CD4-positive, alpha-beta T cell treated with Interleukin-6 at 100 ng/mL for 8 hours (primary cell): ENCODE measurements around the gene RRP1.
A peak's percentile ranks its signal among the peaks of the same experiment; 100 is the strongest.

ENCODE experiments used
- DNase-seq: peaks from one replicate; pipeline ENCODE4 v3.0.0-alpha.2; 2020; ENCODE audit warnings: mixed read lengths, low spot score

The RRP1 gene

DNA sequence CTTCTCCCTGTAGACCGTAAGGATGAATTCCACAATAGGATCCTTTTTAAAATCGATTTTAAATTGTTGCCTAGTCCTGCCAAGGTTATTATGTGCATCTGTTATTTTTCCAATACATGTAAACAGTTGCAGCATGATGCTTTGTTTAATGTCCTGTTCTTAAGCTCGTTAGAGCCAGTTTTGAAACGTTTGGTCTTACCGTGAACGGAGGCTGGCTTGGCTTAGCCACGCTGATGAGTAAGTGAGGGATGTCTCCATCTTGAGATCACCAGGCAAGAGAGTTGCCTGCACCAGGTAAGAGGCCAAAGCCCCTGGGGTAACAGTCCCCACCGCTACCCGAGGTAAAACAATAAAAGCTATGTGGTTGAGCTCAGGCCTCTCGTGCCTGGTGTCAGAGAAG lies 30.6 kb upstream of the RRP1 start:
- no peak for DNase-seq

DNA sequence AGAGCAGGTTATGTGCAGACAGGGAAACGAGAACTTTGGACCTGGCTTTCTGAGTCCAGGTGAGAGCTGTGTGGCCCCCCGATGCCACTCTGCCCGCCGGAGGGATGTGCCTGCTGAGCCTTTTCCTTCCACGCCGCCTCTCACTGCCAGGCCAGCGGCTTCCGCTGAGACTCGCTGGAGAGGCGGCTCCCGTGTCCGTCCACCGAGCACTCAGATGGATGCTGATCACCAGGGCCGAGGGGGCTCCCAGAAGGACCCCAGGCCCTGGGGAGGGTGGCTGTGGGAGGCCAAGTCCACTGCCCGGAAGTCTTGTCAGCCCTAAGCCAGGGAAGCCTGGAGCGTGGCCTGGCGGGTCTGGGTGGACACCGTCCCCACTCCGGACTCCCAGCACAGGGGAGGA lies 29.7 kb upstream of the RRP1 start:
- no peak for DNase-seq

DNA sequence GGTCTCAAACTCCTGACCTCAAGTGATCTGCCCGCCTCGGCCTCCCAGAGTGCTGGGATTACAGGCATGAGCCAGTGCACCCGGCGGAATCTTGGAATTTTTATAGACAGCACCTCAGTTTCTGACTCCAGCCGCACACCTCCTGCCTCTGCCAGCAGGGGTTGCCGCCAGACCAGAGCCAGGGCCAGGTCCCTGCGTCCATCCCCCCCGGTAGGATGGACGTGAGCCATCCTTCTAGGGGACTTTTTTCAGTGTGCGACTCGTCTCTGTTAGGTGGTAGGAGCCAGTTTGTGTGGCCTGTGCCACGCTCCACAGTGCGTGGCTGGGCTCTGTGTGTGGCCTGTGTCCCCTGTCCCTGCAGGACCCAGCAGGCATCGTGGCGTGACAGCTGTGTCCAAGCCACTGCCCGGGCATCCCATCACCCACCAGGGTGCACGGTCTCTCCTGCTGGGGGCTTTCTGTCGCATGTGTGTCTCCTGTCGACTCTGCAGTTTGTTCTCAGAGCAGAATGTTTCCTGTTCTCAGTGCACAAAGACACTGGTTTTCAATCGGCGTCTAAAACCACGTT lies 28.9 kb upstream of the RRP1 start:
- no peak for DNase-seq

DNA sequence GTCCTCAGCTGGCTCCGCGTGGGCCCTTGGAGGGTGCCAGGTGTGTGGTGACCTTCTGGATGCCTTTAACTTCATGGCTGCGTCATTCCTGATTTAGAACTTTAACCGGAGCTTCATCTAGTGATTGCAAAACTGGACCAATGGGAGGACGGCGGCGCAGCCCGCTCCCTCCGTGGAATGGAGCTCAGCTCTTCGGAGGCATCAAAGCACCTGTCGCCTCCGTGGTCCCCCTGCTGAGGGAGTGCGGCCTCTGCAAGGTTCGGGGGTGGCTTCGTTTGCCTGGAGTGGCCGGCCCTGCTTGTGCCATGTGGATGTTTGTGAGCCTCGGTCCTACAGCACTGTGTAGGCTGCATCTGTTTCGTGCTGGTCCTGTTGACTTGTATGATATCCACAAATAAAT lies 27.5 kb upstream of the RRP1 start:
- no peak for DNase-seq

DNA sequence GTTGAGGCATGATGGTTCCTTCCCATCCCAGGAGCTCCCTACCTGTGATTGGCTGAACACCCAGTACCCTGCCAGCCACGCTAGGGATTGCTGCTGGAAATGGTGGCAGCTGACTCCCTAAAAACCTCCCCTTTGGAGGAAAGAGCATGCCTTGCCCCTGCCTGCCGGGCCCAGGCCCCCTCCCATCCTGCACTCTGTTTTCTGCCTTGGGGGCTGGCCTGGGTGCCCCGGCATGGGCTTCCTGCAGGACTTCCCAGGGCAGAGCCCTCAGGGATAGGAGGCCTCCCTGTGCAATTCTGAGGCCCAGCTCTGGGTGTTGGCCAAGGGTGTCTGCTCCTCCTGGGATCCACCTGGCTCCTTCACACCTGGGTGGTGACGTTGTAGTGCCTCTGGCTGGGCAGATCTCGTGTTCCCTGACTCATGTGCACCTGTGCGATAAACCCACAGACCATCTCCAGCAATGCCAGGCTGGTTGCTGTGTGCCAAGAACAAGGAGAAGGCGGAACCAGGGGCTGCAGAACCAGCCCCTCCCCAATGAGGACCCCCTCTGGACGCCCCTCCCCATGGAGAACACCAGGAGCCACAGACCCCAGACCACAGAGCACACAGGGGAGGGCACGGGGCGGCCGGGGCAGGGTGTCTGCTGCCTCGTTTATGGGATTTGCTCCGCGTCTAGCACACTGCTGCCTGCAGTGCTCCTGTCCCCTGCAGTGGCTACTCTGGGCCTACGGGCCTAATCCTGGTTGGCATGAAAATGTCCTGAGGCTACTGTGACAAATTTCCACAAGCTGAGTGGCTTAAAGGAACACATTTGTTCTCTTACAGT lies 26.9 kb upstream of the RRP1 start:
- DNase-seq = no peak

DNA sequence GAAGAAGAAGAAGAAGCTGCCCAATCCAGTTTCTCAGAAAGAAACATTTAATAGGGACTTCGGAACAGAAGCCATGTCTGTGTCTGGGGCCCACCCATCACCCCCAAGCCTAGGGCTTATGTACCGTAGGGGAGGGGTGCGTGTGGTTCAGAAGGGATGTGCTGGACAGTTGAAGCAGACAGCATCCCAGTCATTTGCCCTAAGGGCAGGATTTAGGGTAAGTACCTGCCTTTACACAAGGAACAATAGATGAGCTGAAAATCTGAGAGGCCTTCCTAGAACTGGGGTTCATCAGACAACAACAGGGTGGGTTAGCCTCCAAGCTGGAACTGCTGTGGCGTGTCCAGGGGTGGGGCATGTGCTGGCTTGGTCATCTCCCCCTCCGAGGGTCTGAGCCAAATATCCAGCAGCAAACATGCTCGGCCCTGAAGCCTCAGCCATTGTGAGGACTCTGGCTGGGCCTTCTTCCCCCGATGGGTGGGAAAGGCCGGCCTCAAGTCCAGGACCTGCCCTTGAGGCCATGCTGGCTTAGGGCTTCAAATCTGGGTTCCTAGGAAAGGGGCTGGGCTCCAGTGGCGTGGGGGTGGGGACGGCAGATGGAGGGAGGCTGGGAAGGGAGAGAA lies 25.4 kb upstream of the RRP1 start:
- no peak for DNase-seq

DNA sequence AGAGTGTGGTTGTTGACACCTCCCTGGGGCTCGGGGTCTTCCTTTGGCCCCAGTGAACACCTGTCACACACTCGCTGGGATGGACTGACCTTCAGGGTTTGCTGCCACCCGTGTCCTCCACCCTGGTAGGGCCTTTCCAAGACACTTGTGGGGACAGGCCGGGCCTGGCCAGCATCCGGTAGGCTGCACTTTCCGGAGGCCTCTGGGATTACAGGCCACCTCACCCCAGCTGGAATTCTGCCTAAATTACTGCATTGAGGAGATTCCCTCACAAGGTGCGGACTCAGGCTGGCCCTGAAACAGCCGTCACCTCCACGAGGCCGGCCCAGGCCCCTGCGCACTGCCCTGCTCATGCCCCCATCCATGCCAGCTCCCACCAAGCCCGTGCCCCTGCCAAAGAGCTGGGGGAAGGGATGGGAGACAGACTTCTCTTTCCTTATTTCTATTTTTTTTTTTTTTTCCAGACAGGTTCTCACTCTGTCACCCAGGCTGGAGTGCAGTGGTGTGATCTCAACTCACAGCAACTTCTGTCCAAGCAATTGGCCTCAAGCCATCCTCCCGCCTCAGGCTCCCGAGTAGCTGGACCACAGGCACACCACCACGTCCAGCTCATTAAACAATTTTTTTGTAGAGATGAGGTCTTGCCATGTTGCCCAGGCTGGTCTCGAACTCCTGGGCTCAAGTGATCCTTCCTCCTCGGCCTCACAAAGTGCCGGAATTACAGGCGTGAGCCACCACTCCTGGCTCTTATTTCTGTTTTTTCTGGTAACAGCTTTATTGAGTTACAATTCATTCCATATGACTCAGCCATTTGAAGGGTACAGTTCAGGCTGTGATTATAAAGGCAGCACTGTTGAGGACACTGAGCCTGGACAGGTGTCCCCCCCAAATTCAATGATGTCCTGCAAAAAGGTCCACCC lies 24.5 kb upstream of the RRP1 start:
- DNase-seq = no peak

DNA sequence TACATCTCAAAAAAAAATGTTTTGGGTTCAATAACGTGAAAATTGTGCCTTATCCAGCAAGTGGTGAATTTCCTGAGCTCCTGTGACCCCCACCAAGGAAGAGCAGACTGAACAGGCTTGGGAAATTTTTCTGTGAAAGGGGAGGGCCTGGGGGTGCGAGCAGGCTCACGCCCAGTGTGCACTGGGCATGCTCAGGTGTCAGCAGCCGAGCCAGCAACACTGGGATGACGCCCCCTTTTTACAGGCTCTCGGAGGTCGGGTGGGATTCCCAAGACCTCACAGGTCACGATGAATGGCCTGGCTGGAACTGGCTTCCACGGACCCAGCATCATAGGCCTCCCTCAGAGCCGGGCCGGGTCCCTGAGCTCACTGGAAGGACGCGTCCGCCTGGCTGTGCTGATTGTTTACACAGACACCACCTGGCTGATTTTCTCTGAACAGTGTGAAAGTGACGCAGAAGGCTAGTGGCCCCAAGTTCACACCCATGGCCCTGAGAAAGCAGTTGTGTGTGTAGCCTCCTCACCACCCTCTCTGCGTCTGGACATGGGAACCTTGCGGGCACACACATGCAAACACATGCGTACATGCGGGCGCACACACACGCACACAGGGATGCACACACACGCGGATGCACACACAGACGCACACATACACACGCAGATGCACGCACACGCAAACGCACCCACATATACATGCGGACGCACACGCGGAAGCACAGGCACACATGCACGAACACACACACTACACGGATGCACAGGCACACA lies 22.5 kb upstream of the RRP1 start:
- DNase-seq = no peak

DNA sequence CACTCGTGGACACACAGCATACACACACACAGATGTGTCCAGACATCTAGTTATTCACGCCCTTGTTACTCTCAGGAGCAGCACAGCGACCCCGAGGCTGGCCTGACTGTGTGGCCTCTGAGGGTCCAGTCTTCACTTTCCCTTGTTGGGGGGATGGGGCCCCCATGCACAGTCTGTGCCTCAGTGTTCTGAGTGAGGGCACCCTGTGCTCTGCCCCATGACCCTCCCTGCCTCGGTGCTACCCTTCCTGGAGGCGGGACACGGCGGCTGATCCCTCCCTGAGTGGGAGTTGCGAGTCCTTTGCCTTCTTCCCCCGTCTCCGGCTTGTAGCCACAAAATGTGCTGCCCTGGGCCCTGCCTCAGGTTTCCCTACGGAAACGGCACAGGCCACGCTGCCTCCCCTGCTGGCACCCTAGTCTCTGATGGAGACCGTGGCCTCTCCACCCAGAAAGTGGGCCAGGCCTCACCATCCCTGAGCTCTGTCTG lies 21.8 kb upstream of the RRP1 start:
- no peak for DNase-seq

DNA sequence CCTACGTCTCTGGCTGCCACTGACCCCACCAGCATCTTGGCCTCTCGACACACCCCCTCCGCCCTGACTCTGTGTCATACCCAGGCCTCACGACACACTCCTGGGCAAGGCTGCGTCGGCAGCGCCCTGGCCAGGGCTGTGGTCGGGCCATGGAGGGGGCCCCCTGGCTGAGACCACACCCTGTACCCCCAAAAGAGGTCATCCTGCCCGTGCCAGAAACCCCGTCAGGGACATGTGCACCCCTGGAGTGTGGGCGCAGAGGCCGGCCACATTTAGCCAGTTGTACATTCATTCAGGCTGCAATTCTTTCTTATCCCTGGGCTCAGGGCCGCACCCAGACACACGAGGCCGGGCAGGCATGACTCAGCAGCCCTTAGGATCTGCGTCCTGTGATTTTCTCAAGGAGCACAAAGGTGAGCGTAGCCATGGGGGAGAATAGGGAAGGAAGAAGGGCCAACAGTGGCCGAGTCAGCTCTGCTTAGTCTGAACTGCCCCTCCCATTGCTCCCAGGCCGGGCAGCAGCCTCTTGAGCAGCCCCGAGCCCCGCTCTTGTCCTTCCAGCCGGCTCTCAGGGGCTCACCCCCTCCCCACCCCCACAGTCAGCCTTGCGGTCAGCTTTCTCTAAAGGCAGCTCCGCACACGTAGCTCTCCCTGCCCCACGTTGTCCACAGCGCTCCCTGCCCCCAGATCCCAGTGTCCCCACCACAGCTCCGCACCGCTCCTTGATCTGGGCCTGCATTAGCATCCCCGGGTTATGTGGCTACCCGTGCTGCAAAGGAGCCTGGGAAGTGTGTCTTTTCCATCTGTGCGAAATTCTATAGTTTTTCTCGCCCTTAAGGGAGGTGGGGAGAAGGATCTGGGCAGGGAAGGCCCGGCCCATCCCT lies 21.2 kb upstream of the RRP1 start:
- DNase-seq = no peak

DNA sequence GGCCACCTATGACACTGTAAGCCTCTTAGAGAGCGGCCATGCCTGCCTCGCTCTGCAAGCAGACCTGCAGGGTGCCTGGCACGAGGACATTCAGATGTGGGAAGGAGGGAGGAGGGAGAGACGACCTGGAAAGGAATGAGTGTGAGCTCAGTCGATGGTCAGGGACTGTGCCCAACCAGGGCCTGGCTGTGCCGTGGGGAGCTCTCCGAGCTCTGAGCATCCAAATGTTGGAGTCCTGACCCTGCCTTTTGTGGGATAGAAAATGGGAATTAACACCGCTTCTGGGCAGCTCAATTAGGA lies 20.6 kb upstream of the RRP1 start:
- DNase-seq = no peak

DNA sequence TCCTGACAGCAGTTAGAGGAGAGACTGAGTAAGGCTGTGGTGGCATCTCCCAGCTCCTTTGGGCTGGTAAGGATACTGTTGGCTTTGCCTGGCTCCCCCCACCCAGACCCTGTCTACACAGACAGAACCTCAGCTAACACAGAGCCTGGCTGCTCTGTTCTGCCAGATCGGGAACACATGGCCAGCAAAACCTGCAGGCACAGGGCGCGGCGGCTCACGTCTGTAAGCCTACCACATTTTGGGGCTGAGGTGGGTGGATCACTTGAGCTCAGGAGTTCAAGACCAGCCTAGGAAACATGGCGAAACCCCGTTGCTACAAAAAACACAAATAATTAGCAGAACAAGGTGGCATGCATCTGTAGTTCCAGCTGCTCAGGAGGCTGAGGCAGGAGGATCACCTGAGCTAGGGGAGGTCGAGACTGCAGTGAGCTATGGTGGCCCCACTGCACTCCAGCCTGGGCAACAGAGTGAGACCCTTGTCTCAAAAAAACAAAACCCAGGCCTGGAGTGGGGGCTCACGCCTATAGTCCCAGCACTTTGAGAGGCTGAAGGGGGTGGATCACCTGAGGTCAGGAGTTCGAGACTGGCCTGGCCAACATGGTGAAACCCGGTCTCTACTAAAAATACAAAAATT lies 19.9 kb upstream of the RRP1 start:
- no peak for DNase-seq

DNA sequence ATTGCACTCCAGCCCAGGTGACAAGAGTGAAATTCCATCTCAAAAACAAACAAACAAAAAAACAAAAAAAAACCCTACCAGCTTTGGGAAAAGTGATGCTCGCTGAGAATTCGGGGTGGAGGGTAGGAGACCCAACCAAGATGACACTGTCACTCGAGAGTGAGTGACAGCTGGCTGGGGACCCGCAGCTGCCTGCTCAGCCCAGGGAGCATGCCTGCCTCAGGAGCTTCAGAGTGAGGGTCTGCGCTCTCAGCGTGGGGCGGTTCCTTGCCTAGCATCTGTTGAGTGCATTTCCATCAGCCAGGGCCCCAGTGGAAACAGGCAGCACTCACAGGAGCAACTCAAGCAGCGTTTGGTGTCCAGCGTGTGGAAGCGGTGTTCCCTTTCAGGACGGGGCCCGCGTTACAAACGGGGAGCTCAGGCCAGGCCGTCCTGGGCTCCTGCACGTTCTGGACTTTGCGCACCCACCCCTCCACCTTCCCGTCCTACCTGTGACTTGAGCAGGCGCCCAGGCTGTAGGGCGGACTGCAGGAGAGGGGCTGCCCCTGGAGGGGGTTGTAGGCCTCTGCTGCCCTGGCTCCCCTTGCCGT lies 19.2 kb upstream of the RRP1 start:
- no peak for DNase-seq

DNA sequence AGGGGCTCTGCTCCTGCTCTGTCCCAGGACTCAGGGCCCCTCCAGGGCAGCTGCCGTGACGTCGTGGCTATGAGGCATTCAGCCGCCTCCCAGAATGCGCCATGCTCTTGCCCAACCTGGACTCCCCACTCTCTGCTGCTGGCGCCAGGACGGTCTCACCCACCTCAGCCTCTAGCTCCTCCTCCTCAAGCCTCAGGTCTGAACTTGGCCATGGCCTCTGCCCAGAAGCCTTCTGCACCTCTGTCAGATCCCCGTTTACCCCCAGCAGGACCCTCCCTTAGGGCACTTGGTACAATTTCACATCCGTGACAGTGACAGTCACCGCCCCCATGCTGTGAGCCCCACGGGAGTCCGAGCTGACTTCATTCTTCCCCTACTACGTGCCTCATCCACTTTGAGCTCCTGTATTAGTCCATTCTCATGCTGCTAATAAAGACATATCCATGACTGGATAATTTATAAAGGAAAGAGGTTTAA lies 18.1 kb upstream of the RRP1 start:
- DNase-seq = no peak

DNA sequence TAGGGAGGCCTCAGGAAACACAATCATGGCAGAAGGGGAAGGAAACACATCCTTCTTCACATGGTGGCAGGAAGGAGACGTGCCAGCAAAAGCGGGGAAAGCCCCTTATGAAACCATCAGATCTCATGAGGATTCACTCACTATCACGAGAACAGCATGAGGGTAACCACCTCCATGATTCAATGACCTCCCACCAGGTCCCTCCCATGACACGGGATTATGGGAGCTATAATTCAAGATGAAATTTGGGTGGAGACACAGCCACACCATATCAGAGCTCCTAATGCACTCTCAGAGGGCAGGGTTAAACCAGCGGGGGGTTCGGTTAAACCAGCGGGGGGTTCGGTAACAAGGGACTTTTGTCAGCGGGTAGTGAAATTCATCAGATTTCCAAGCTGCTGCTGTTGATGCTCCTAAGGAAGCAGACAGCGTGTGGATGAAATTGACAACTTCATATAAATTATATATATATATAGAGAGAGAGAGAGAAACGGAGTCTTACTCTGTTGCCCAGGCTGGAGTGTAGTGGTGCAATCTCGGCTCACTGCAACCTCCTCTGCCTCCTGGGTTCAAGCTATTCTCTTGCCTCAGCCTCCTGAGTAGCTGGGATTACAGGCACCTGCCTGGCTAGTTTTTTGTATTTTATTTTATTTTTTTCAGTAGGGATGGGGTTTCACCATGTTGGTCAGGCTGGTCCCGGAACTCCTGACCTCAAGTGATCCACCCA lies 17.5 kb upstream of the RRP1 start:
- DNase-seq = no peak

DNA sequence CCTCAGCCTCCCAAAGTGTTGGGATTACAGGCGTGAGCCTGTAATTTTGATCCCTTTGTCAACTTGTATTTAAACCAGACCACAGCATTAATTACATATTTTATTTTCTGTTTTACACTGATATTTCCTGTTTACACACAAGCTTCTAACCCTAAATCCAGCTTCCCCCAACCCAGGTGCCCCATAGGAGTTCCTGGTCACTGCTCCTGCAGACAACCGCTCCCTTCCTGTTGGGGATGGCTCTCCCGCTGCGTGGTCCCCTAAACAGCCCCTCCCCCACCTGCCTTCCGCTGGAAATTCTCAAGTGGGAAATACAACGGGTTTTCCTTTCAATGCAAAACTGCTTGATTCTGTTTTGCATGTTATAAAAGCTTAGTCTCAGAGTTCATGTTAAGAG lies 17.0 kb upstream of the RRP1 start:
- DNase-seq = no peak

DNA sequence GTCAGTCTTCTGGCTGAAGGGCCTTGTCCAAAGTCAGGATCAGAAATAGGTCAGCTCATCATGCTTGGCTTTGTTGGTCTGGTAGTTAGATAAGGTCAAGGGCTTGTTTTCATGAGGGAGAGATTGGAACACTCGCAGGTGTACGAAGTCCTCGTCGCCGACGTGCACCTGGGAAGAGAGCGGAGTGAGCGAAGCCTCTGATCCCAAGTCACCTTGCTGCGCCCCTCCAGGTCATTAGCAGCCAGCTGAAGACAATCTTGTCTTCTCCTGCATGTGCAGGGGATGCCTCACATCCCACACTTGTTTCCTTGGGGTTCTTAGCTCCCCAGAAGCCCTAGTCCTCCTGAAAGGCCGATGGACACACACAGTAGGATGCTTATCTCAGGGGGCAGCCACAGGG lies 15.2 kb upstream of the RRP1 start:
- DNase-seq = no peak

DNA sequence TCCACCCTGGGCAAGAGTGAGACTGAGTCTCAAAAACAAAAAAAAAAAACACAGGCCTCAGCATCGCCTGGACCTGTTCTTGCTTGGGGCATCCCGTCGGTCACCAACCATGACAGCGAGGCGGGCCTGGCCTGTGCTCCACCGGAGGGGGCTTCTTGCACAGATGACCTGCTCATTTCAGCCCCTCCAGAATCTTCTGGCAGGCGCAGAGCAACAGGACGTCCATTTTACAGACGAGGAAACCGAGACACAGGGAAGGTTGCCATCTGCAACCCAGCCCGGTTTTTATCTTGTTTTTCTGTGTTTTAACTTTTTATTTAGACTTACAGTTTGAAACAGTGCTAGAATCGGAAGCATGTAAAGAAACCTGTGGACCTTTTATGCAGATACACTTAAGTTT lies 14.2 kb upstream of the RRP1 start:
- no peak for DNase-seq

DNA sequence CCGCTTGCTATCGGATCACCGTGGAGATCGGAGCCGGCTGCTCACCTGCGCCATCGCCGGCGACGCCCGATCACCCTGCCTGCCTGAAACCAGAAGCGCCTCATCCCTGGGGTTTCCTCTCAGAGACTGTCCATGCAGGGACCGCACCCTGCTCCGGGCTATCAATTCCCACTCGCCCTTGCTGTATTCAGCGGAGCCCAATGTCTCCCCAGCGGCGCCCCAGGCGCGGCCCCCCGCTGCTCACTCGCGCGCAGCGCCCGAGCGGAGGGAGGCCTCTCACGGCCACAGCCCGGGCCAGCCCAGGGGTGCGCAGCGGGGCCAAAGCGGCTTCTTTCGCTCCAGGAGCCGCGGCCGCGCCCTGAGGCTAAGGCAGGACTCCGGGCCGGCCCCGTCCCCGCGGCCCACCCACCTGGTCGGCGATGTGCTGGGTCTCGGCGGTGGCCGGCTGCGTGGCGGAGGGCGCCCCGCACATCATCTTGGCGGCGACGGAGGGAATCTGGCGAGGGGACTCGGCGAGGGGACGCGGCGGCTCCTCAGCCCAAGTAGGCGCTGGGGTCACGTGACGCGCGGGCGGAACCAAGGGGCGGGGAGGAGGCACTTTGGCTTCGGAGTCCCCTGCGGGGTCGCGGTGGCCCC lies 13.5 kb upstream of the RRP1 start, which contains the start of gene CSTB:
TSS of gene CSTB (minus strand) at position 514 of the 636 bp plus-strand sequence. CDS start at position 475, 39 bp downstream.
- DNase-seq = peak; percentile 80
